Gastroesophageal sphincter (tissue), 4 donors: ENCODE measurements around the gene TARS1. TPM values are rescaled to one million over a fixed set of nuclear protein-coding genes. Genes with fewer than 3 reads are reported as not detected.

Experiments
- ATAC-seq: fragments of 150-250 bp; one replicate; pipeline ENCODE4 v1.9.1; 2016; ENCODE audit warnings: mild to moderate bottlenecking, moderate library complexity
- H3K27ac ChIP-seq, 4 donors: fragments of 200-600 bp; sonication (generic) in 3 of 4; 1 replicate in 3 of 4; 2 replicates in 1 of 4; pipeline ENCODE4 v1.5.1; 2016 to 2019
- H3K27me3 ChIP-seq: fragments of 200-600 bp; sonication (generic); one replicate; pipeline ENCODE4 v1.5.1; 2019
- H3K36me3 ChIP-seq, 2 donors: fragments of 200-600 bp; sonication (generic); one replicate each; pipeline ENCODE4 v1.5.1; 2019; ENCODE audit warnings: control low read depth in 1 of 2
- H3K4me1 ChIP-seq, 3 donors: fragments of 200-600 bp; sonication (generic); 1 replicate in 2 of 3; 2 replicates in 1 of 3; pipeline ENCODE4 v1.5.1; 2016 to 2019; ENCODE audit warnings: control low read depth in 2 of 3
- H3K4me3 ChIP-seq, 2 donors: fragments of 200-600 bp; sonication (generic); one replicate each; pipeline ENCODE4 v1.5.1; 2019; ENCODE audit warnings: mild to moderate bottlenecking in 1 of 2, moderate library complexity in 1 of 2
- H3K9me3 ChIP-seq, 3 donors: fragments of 200-600 bp; sonication (generic); one replicate each; pipeline ENCODE4 v1.5.1; 2017 to 2019; ENCODE audit warnings: control low read depth in 2 of 3
- CTCF ChIP-seq, 4 experiments: fragments of 200-600 bp in 2 of 4; fragments of 450-650 bp in 2 of 4; sonication (generic) in 1 of 4; IDR thresholded peaks; one replicate each; pipeline ENCODE4 v1.5.1; 2017 to 2019; ENCODE audit warnings: antibody characterized with exemption in 4 of 4, mild to moderate bottlenecking in 2 of 4, moderate library complexity in 2 of 4
- EP300 ChIP-seq: sonication (generic); formaldehyde crosslinking; IDR thresholded peaks from one replicate; pipeline ENCODE4 v1.6.1; 2017; ENCODE audit warnings: antibody characterized with exemption, mild to moderate bottlenecking
- POLR2A ChIP-seq, 2 donors: fragments of 450-650 bp; IDR thresholded peaks; one replicate each; pipeline ENCODE4 v1.6.1; 2017; ENCODE audit warnings: antibody characterized with exemption in 2 of 2, mild to moderate bottlenecking in 2 of 2, moderate library complexity in 1 of 2
- POLR2AphosphoS5 ChIP-seq: sonication (generic); formaldehyde crosslinking; IDR thresholded peaks from one replicate; pipeline ENCODE4 v1.6.1; 2017; ENCODE audit warnings: antibody characterized with exemption
- WGBS, 2 donors: methylation state at CpG; one replicate each; pipeline ENCODE4 v1.1.5; 2018; ENCODE audit warnings: low coverage in 1 of 2; 5-methylcytosine and 5-hydroxymethylcytosine counted together
- total RNA-seq, 4 donors: library from RNA; depleted of rRNA; stranded (reverse); fragments of >200 nt; gene quantifications; one replicate each; pipeline ENCODE4 v1.1.0, GENCODE V29; 2016

TARS1 gene
- total RNA-seq, 4 donors from 2014 or later: 79.9 to 118 (median 86.7) TPM

GRCh38 chr5:33474931-33475499, 34.2 kb downstream of the TARS1 start:
- peaks cover 0 to 85% of the 10 kb centered on the region in 2 donors for H3K36me3 ChIP-seq
- H3K27ac ChIP-seq: no peak overlapping the region
- H3K9me3 ChIP-seq: no peaks in the 10 kb centered on the region
- WGBS, 2 donors: 86 to 93% methylated on average over 3 of the region's 3 CpGs
- H3K4me1 ChIP-seq: no peaks in the 10 kb centered on the region
- ATAC-seq: no peak
- no peaks in the 10 kb centered on the region for H3K27me3 ChIP-seq
- TF ChIP-seq EP300: no peak
- no peak for TF ChIP-seq CTCF (IDR thresholded peaks at IDR 0.05)
- TF ChIP-seq POLR2A (IDR thresholded peaks at IDR 0.05): no peak
- no peak for TF ChIP-seq POLR2AphosphoS5
- H3K4me3 ChIP-seq: no peak overlapping the region

- no peak for ATAC-seq
- peaks cover 0 to 79% of the 10 kb centered on the region in 2 donors for H3K36me3 ChIP-seq
- WGBS, 2 donors: 80 to 89% methylated on average over 3 to 5 of the region's 5 CpGs
These were observed 34.9 kb downstream of the TARS1 start for GRCh38 chr5:33475706-33476105.

GRCh38 chr5:33476992-33477391, 36.2 kb downstream of the TARS1 start:
- no peak for TF ChIP-seq CTCF (IDR thresholded peaks at IDR 0.05)
- no peak for TF ChIP-seq POLR2AphosphoS5
- TF ChIP-seq EP300: no peak
- TF ChIP-seq POLR2A (IDR thresholded peaks at IDR 0.05): no peak
- H3K27ac ChIP-seq: no peak overlapping the region
- no peaks in the 10 kb centered on the region for H3K27me3 ChIP-seq
- no peaks in the 10 kb centered on the region for H3K9me3 ChIP-seq
- no peak overlapping the region for H3K4me3 ChIP-seq
- no peaks in the 10 kb centered on the region for H3K4me1 ChIP-seq
- H3K36me3 ChIP-seq: peaks cover 0 to 66% of the 10 kb centered on the region in 2 donors
- no peak for ATAC-seq
- 90% methylated on average over 3 of the region's 3 CpGs for WGBS, 2 donors

More at GRCh38 chr5:33475706-33476105, 34.9 kb downstream of the TARS1 start:
- no peaks in the 10 kb centered on the region for H3K4me1 ChIP-seq
- no peak overlapping the region for H3K4me3 ChIP-seq
- TF ChIP-seq POLR2AphosphoS5: no peak
- H3K27ac ChIP-seq: no peak overlapping the region
- H3K9me3 ChIP-seq: no peaks in the 10 kb centered on the region
- no peaks in the 10 kb centered on the region for H3K27me3 ChIP-seq

- H3K9me3 ChIP-seq: no peaks in the 10 kb centered on the region
- no peak for ATAC-seq
- 97 to 100% methylated on average over 1 to 2 of the region's 2 CpGs for WGBS, 2 donors
- H3K27me3 ChIP-seq: no peaks in the 10 kb centered on the region
- H3K4me3 ChIP-seq: no peak overlapping the region
- H3K27ac ChIP-seq: no peak overlapping the region
- peaks cover 0 to 60% of the 10 kb centered on the region in 2 donors for H3K36me3 ChIP-seq
- no peaks in the 10 kb centered on the region for H3K4me1 ChIP-seq
- no peak for TF ChIP-seq EP300
- TF ChIP-seq POLR2AphosphoS5: no peak
- TF ChIP-seq POLR2A (IDR thresholded peaks at IDR 0.05): no peak
These were observed 37.1 kb downstream of the TARS1 start for GRCh38 chr5:33477816-33478215.

GRCh38 chr5:33479311-33479710, 38.5 kb downstream of the TARS1 start:
- WGBS, 2 donors: 100% methylated on average over 3 of the region's 3 CpGs
- no peak overlapping the region for H3K4me3 ChIP-seq
- peaks cover 0 to 46% of the 10 kb centered on the region in 2 donors for H3K36me3 ChIP-seq

More at GRCh38 chr5:33479311-33479710, 38.5 kb downstream of the TARS1 start:
- H3K9me3 ChIP-seq: no peaks in the 10 kb centered on the region
- no peak for ATAC-seq
- H3K27me3 ChIP-seq: no peaks in the 10 kb centered on the region
- no peak overlapping the region for H3K27ac ChIP-seq
- no peak for TF ChIP-seq POLR2A (IDR thresholded peaks at IDR 0.05)
- no peak for TF ChIP-seq EP300
- TF ChIP-seq CTCF (IDR thresholded peaks at IDR 0.05): no peak
- no peaks in the 10 kb centered on the region for H3K4me1 ChIP-seq
